GM21825 (cell line): ENCODE measurements around the gene HES7.

ENCODE experiments used
- ATAC-seq: cut with Tn5 transposase; IDR thresholded peaks from one replicate; pipeline ENCODE4 v1.9.1; 2021; ENCODE audit warnings: mild to moderate bottlenecking, moderate library complexity; ENCODE audit not compliant: unreplicated experiment

The HES7 gene

DNA sequence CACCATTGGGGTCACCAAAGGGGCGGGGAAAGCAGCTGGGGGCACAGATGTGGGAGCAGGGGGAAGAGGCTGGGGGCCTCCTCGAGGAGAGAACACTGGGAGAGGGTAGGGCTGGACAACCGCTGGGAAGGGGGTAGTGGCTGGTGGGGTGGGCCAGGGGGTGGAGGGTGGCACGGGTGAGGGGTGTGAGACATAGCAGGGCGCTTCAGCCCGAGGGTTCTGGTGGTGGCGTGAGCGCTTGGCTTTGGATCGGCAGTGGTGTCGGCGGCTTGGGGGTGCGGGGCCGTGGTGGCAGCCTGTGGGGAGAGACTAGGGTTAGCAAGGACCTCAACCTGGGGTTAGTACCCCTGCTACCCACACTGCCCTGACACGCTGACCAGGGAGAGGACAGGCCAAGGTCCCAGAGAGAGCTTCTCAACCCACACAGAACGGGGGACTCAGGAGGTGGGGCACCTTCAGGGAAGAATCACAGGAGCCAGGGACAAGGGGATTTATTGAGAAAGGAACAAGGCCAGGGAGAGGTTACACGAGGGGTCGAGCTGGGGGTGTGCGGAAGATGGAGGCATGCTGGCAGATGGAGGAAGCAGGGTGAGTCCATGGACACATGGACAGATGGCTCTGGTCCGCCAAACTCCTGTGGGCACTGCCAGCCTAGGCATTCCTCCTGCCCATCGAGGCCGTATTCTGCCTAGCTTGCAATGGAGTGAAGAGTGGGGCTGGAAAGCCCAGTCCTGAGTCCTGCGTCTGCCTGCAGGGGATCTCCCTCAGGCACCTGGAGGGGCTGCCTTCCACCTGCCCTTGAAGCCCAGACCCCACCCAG, 19.9 kb upstream of the HES7 start:
- ATAC-seq = no peak

DNA sequence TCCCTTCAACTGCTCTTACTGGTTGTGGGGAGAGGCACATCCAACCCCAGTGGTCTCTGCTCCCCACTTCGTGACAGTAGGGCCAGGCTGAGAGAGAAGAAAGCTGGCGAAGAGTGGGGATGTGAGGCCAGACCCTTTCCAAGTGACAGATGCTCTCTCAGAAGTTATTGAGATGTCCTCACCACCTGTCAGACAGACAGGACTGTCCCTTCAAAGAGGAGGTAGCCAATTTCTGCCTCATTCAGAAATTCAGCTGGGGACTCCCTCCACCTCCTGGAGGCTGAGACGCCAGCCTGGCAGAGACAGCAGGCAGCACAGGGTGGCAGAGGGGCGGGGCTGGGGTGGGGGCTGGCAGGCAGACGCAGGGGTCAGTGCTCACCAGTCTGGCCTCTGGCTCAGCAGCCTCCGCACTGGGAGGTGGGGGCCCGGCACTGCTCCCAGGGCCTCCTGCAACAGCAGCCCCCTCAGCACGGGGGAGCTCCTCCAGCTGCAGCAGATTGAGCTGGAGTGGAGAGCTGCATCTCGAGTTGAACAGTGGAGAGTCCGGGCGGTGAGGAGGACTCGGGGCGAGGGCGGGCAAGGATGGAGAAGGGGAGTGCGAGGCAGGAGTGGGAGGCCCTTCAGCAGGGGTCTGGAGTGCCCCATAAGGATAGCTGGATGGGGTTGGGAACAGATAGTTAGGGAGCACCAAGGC, 19.1 kb upstream of the HES7 start:
- no peak for ATAC-seq

DNA sequence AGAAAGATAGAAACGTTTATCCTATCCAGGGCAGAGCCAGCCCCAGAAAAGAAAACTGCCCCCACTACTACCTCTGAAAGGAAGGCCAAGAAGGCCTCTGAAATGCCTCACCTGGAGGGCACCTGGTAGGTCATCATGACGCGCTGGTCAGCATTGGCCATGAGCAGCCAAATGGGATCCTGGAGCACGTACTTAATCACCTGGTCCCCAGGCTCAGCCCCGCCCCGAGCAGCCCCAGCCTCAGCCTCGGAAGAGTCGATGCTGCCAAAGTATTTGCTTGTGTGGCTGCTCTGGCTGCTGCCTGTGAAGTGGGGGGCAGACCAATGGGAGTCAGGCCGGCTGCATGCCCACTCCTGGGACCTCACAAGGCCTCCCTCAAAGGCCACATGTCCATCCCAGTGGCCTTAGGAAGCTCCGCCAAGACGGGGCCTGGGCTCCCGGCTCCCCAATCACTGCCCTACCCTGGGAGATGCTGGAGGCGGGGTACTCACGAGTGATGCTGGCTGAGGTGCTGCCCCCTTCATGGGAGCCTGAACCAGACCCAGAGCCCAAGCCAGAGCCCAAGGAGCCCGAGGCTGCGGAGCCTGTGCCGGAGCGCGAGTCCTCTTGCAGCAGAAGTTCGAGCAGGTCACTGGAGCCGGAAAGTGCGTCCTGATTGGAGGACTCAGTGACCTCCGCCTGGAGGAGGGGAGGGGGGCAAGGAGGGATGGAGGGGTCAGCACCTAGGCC, 18.4 kb upstream of the HES7 start:
- ATAC-seq = no peak

DNA sequence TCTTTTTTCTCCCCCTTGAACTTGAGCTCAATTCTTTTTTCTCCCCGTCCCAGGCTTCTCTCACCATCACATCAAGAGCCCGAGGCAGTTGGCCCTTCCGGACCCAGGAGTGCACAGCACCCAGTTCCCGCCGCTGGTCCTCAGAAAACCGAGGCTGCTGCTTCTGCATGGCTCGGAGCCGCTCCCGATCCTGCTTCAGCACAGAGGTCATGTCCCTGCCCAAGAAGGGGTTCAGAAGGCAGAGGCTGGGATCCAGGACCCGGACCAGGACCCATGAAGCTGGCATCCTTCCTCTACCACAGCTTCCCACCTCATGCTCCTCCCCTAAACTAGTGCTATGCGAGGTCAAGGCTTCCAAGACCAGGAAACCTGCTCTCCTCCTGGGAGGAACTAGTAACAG, 17.8 kb upstream of the HES7 start:
- no peak for ATAC-seq

DNA sequence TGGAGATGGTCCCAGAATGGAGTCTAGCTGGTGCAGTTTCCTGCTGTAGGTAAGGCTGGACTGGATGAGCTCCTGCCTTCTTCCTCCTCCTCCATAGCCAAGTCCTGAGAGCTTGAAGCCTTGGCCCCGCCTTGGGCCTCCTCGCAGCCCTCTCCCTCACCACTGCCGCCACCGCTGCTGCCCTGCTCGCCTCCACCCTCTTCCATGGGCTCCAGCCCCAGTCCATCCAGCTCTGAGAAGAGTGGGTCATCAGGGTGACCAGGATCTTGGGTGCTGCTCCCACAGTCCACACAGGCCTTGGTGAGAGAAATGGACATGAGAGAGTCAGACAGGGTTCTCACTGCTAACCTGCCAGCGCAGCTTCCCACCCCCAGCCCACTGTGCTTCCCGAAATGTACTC, 17.1 kb upstream of the HES7 start:
- ATAC-seq = no peak

DNA sequence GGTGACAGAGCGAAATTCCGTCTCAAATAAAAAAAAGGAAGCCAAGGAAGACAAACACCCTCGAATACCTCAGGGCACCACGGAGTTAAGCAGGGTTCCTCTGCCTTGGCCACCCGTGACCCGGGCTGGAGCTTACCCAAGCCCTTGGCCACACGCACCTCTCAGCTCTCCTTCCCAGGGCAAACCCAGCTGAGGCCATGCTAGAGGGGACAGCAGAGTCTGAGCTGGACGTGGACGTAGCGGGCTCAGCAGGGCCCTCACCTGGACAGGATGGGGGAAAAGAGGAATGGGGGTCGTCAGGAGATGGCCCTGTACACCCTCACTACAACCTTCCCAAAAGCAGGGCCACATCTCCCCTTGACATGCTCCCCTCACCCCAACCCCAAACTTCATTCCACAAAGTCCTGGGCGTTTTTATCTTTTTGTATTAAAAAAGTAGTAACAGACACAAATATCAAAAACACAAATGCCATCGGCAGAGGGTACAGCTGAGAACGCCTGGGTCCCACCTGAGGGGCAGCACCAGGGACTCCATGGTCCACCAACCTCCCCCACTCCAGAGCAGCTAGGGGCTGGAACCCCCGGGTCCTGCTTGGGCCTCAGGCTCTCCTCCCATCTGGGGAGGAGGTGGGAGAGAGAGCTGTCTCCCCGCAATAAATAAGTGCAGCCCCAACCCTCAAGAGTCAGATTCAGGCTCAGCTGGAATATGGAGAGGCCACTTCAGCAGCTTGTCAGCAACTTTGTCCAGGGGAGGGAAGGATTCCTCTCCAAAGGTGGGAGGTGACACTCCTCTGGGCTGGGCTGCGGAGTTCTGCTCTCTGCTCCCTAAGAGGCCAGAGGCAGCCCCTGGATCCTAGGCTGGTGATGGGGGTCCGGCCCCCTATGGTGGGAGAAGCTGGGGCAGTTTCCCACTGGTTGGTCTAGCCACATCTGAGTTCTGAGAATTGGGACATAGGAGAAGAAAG, 16.4 kb upstream of the HES7 start:
- ATAC-seq = no peak

DNA sequence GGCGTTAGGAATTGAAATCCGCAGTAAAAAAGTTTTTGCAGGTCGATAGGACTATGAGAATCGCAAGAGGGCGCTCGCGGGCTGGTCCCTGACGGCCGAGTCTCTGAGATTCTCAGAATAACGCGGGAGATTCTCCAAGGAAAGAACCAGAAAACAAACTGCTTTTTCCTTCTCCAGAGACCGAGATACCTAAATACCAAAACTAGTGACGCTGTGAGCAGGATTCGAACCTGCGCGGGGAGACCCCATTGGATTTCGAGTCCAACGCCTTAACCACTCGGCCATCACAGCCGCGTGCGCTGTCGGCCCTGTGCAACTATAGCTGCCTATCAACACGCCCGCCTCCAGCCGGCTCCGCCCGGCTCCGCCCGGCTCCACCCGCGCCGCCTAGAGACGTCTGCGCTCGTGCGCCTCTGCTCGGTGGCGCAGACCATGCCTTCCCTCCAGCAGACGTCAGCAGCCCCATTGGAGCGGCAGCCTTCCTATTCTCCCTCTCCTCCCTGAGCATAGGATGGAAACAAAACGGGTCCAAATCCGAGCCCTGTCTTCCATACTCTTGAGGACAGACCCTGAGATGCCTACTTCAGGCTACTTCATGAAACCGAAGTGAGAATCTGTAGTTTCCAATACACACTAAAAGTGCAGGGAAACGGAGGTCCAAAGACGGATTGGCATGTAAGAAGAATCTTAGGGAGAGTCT, 14.9 kb upstream of the HES7 start:
- peak; percentile 73 for ATAC-seq

DNA sequence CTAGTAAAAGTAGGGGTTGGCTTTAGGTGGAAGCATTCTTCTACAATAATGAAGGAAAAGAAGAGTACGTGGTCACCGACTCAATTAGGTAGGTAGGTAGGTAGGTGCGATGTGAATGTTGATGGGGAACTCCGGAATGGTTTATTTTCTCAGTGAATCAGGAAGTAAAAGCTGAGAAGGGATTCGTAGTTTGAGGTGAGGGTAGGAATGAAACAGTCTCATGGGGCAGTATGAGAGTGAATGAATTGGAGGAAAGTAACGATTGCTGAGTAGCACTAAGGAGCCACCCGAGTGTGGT, 14.4 kb upstream of the HES7 start:
- no peak for ATAC-seq

DNA sequence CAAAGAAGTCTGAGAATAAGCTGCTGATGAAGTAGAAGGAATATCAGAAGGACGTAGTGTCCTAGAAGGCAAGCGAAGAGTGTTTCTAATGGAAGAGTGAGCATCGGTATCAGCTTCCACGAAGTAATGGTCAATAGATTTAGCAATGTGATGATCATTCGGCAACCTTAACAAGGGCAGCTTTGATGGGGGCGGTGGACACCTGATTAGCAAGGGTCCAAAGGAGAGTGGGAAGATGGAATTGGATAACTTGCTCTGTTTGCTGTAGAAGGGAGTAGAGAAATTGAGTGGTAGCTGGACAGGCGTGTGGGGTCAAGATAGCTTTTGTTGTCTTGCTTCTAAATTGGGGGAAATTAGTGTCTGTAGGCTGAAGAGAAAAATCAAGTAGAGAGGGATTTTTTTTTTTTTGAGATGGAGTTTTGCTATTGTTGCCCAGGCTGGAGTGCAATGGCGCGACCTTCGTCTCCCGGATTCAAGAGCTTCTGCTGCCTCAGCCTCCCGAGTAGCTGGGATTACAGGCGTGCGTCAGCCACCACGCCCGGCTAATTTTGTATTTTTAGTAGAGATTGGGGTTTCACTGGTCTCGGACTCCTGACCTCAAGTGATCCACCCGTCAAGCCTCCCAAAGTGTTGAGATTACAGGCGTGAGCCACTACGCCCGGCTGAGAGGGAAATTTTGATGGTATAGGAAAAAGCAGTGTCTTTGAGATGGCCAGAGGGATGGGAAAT, 13.9 kb upstream of the HES7 start:
- no peak for ATAC-seq

DNA sequence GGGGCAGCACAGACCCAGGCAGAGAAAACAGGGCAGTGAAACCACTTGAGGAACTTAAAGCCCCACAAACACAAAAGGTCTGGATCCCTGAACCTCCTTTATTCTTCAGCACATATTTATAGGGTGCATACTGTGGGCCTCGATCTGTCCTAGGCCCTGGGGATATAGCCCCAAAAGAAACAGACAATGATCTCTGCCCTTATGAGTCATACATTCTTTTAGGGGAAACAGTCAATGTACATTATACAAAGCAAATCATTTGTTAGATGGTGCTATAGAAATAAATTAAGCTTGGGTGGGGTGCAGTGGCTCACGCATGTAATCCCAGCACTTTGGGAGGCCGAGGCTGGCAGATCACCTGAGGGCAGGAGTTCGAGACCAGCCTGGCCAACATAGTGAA, 10.0 kb upstream of the HES7 start:
- no peak for ATAC-seq

DNA sequence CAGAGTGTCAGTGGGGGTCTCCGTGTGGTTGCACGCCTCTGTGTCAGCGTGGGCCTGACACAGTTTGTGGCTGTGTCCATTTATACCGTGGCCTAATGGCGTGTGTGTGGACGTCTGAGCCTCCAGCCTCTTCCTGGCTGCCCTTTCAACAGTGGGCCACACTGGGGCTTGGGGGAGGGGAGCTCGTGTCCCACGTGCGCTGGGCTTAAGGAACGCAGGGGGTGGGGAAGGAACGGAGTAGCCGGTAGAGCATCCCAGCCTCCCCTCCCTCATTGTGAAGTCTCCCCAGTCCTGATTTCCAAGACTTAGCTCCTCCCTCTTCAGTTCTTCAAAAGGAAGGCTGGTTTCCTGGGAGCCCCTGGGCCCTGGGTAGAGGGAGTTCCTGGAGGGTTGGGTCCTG, 9.5 kb upstream of the HES7 start:
- ATAC-seq = no peak

DNA sequence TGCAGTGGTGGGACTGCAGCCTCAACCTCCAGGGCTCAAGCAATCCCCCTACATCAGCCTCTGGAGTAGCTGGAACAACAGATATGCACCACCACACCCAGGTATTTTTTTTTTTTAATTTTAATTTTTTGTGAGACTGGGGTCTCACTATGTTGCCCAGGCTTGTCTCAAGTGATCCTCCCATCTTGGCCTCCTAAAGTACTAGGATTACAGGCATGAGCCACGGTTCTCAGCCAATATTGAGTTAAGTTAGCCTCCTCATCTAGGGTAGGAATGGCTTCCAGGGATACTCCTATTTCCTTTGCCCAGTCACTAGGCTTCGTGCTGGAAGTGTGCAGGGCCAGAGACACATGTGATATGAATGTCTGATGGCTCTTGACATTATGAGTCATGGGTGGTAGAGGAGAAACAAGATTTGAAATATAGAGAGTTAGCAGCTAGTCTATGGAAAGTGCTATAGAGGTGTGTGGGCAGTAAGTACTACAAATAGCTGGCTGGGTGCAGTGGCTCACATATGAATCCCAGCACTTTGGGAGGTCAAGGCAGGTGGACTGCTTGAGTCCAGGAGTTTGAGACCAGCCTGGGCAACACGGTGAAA, 8.0 kb upstream of the HES7 start:
- ATAC-seq = no peak

DNA sequence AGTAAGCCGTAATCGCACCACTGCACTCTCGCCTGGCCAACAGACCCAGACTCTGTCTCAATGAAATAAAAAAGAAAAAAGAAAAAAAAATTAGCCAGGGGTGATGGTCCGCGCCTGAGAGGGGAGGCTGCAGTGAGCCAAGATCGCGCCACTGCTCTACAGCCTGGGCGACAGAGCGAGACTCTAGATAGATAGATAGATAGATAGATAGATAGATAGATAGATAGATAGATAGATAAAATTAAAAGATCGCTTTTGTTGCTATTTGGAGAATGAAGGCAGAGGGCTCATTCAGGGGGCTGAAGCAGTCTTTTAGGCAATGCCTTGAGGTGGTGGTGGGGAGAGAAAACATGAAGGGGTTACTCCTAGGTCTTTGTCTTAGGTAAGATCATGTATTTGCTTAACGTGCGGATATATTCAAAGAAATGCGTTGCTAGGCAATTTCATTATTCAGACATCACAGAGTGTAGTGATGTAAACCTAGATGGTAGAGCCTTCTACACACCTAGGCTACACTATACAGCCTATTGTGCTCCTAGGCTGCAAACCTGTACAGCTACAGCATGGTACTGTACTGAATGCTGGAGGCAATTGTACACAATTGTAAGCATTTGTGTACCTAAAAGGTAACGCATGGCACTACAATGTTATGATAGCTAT, 4.3 kb upstream of the HES7 start:
- no peak for ATAC-seq

DNA sequence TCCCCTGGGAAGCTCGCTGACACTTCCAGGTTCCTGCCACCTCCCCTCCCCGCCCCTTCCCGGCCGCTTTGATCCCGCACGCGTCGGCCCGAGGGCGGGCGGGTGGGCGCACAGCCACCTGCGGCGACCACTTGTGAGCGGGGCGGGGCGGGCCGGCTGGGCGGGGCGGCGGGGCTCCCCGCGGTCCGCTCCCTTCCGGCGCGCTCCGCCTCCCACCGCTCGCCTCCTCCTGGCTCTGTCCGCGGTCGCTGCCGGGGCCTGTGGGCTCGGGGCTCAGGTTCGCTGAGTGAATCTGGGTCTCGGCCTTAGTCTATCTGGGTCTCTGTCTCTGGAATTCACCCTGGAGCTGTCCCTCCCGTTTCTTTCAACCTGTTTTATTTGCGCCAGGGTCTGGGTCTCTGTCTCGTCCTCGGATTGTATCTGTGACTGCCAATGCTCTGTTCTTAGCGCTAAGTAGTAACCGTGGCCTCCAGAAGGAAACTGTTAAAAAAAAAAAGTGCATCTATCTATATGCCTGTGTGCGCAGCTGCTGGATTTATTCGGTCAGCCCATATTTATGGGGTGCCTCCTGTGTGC, 2.7 kb upstream of the HES7 start:
- no peak for ATAC-seq

DNA sequence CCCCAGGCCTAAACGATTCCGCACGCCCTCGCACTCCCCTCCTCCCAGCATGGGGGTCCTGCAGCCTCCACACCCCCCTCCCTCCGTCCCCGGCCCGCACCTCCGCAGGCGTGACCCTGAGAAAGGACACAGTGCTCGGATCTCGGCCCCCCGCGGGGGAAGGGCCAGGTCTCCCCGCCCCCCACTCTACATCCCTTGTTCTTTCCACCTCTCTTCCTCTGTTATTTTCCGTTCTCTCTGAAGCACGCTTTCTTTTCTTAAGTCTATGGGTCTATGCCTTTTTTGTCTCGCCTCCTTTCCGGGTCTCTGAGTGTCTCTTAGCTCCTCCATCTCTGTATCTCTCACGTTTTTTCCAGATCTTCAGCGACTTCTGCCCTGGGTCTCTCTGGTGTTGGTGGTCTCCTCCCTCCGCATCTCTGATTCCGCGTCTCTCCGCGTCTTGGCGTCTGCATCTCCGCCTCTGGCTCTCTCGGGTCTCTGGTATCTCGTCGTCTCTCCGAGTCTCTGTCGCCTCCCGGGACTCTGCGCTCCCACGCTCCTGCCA, 2.1 kb upstream of the HES7 start:
- no peak for ATAC-seq

DNA sequence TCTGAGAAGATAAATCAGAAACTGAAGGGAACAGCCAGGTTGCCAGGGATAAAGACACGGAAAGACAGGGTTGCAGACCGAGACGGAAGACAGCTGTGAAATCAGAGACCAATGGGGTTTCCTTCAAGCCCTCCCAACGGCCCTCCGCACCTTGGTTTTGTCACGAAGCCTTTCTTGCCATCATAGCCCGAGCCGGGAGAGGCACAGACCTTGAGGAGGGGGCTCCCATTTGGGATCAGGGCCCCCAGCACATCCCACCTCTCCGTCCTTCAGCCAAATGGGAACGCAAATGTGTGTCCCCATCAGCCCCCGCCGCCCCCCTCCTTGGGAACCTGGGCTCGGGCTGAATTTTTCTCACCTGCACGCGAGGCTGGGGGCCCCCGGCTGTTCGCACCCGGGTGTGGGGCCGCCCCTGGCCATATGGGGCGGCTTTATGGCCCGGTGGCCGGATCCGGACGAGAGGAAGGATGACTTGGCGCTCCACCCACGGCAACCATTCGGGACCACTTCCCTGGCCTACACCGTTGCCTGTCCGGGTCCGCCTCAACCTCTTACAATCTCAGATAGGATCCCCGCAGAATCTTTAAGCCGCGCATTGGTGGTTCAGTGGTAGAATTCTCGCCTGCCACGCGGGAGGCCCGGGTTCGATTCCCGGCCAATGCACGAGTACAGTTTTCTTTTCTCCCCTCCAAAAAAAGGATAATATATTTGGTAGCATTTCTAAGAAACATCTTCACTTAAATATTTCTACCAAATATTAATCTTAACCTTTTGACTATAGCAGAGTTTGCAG, 1.4 kb upstream of the HES7 start:
- no peak for ATAC-seq
